H1 (cell line): Measurements from ENCODE around the gene RAD51C. TPM values are rescaled to one million over a fixed set of nuclear protein-coding genes. Genes with fewer than 3 reads are reported as not detected.

Experiments used
- ASH2L ChIP-seq: fragments of 200-600, 300-600 bp; sonication (generic); IDR thresholded peaks from one replicate; pipeline ENCODE4 v1.7.1; 2017; ENCODE audit warnings: low read length
- CTBP2 ChIP-seq: IDR thresholded peaks from 2 replicates; pipeline ENCODE4 v1.7.0; 2011; ENCODE audit warnings: borderline replicate concordance, mild to moderate bottlenecking, moderate library complexity, mixed read lengths, low read length; ENCODE audit not compliant: insufficient read depth, insufficient read length
- EP300 ChIP-seq, 2 experiments: IDR thresholded peaks; 1 replicate in 1 of 2; 2 replicates in 1 of 2; pipeline ENCODE4 v1.6.1; 2011 to 2012; ENCODE audit warnings: low read depth in 2 of 2, low read length in 2 of 2, mild to moderate bottlenecking in 2 of 2, borderline replicate concordance in 1 of 2, inconsistent platforms in 1 of 2, moderate library complexity in 1 of 2
- EZH2 ChIP-seq: fragments of 200-600 bp; sonication (generic); IDR thresholded peaks from 2 replicates; pipeline ENCODE4 v1.7.1; 2012; ENCODE audit warnings: low read depth, mild to moderate bottlenecking, moderate library complexity, low read length, inconsistent platforms; ENCODE audit not compliant: severe bottlenecking
- HDAC2 ChIP-seq, 2 experiments: fragments of 300-600 bp in 1 of 2; sonication (generic) in 1 of 2; IDR thresholded peaks; 2 replicates each; pipeline ENCODE4 v1.6.1; 2011 to 2012; ENCODE audit warnings: low read depth in 2 of 2, low read length in 2 of 2, mild to moderate bottlenecking in 2 of 2, moderate library complexity in 2 of 2, borderline replicate concordance in 1 of 2, inconsistent platforms in 1 of 2
- POU5F1 ChIP-seq: IDR thresholded peaks from 2 replicates; pipeline ENCODE4 v1.6.1; 2011; ENCODE audit warnings: low read depth, mild to moderate bottlenecking, low read length, moderate library complexity
- RNF2 ChIP-seq: fragments of 200-900, 300-1000 bp; sonication (generic); IDR thresholded peaks from 2 replicates; pipeline ENCODE4 v1.7.1; 2016; ENCODE audit warnings: borderline replicate concordance, low read depth, mild to moderate bottlenecking, antibody characterized with exemption, low read length; ENCODE audit not compliant: poor library complexity, severe bottlenecking; ENCODE audit errors: missing control alignments
- SIX5 ChIP-seq: IDR thresholded peaks from 2 replicates; pipeline ENCODE4 v1.6.1; 2011; ENCODE audit warnings: mild to moderate bottlenecking, low read depth, low read length
- polyA plus RNA-seq, 7 experiments: library from polyadenylated mRNA; depleted of rRNA in 3 of 7; stranded (reverse) in 5 of 7; unstranded in 2 of 7; fragments of >200 nt in 5 of 7; fragments of 200-250 nt in 2 of 7; gene quantifications; 1 replicate in 5 of 7; 2 replicates in 1 of 7; 4 replicates in 1 of 7; pipeline versions ENCODE4 v1.2.1 to v1.2.3, GENCODE V29; 2011 to 2013; ENCODE audit warnings: missing spikeins in 2 of 7, mixed read lengths in 2 of 7
- total RNA-seq: library from RNA; stranded (reverse); fragmentation: NEBNext Ultra II Directional; extraction: Animal tissue kit (Norgen Biotek cat#: 25700); gene quantifications from 2 replicates; pipeline ENCODE4 v1.2.1, GENCODE V29; 2021

Gene RAD51C
- total and polyA plus RNA-seq, 2 of the 8 experiments (the other 6 are each of a cell fraction or from before 2014, with no cell fraction given): 10.4 to 21.7 TPM

DNA sequence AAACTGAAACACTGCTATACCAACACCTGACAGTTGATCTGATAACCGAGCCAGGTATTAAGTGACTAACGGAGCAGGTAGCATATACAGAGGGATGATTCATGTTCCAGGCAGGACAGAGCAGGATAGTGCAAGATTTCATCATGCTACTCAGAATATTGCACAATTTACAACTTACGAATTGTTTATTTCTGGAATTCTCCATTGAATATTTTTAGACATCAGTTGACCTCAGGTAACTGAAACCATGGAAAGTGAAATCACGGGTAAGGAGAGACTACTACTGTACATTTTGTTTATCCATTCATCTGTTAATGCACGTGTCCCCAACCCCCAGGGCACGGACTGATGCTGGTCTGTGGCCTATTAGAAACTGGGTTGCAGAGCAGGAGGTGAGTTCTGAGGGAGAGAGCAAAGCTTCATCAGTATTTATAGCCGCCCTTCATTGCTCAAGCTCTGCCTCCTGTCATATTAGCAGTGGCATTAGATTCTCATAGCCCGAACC, 48.8 kb downstream of the RAD51C start (continued):
- TF ChIP-seq SIX5: no peak
- no peak for TF ChIP-seq EZH2
- TF ChIP-seq HDAC2 (IDR thresholded peaks at IDR 0.05; ENCODE audit: borderline replicate concordance in 1 of 2, low read depth in 2 of 2, low read length in 2 of 2): no peak
- no peak for TF ChIP-seq RNF2
- TF ChIP-seq ASH2L: no peak
- no peak for TF ChIP-seq CTBP2
- TF ChIP-seq POU5F1: no peak
- no peak for TF ChIP-seq EP300 (IDR thresholded peaks at IDR 0.05; ENCODE audit: borderline replicate concordance in 1 of 2, low read depth in 2 of 2, low read length in 2 of 2)
